ENCODE results near the gene PLPP2. TPM values are rescaled to one million over a fixed set of nuclear protein-coding genes. Genes with fewer than 3 reads are reported as not detected.

Gene PLPP2
- total RNA-seq, 3 donors from 2014 or later (not counting 1 experiment from before 2014, with no cell fraction given): 0.85 to 6.2 (median 1.0) TPM

- Histone ChIP-seq H3K27me3 (ENCODE audit: control insufficient read depth, insufficient read depth, low read length) (no peaks in the 10 kb centered on the region), H3K36me3 (ENCODE audit: control insufficient read depth, insufficient read depth, low read length) (peaks cover 31% of the 10 kb centered on the region), H3K4me3 (ENCODE audit: low read length) (no peak overlapping the region), H3K4me1 (ENCODE audit: control insufficient read depth, insufficient read depth, low read length) (no peaks in the 10 kb centered on the region), H3K9me3 (ENCODE audit: control insufficient read depth, insufficient read depth, low read length) (no peaks in the 10 kb centered on the region), H3K27ac (ENCODE audit: low read length) (no peak overlapping the region)
- no peaks in the 10 kb centered on the region for H3K9me3 Mint-ChIP-seq
- ATAC-seq (no peak), DNase-seq (no peak)
- peaks cover 5 to 6% of the 10 kb centered on the region in 2 donors for H3K4me1 Mint-ChIP-seq
- no peaks in the 10 kb centered on the region for H3K36me3 Mint-ChIP-seq
- TF ChIP-seq CTCF (IDR thresholded peaks at IDR 0.05): no peak
- 96% methylated on average over 13 of the region's 13 CpGs for WGBS (ENCODE audit: insufficient coverage)
- H3K4me3 Mint-ChIP-seq: no peak overlapping the region
- no peak overlapping the region for H3K27ac Mint-ChIP-seq
- H3K27me3 Mint-ChIP-seq (ENCODE audit: low read depth in 2 of 2): no peaks in the 10 kb centered on the region
- intact Hi-C loops (cut with micrococcal nuclease): no loop called here
Measured at GRCh38 chr19:322616-323015, 31.4 kb upstream of the PLPP2 start.

- H3K4me1 Mint-ChIP-seq: peaks cover 12 to 14% of the 10 kb centered on the region in 2 donors
- Histone ChIP-seq H3K27ac (ENCODE audit: low read length) (no peak overlapping the region), H3K4me1 (ENCODE audit: control insufficient read depth, insufficient read depth, low read length) (no peaks in the 10 kb centered on the region), H3K9me3 (ENCODE audit: control insufficient read depth, insufficient read depth, low read length) (no peaks in the 10 kb centered on the region), H3K4me3 (ENCODE audit: low read length) (no peak overlapping the region), H3K36me3 (ENCODE audit: control insufficient read depth, insufficient read depth, low read length) (peaks cover 13% of the 10 kb centered on the region), H3K27me3 (ENCODE audit: control insufficient read depth, insufficient read depth, low read length) (no peaks in the 10 kb centered on the region)
- no peaks in the 10 kb centered on the region for H3K27me3 Mint-ChIP-seq (ENCODE audit: low read depth in 2 of 2)
- no peak for DNase-seq
- no peak for ATAC-seq
- H3K4me3 Mint-ChIP-seq: no peak overlapping the region
- intact Hi-C loops (cut with micrococcal nuclease): no loop called here
- no peak overlapping the region for H3K27ac Mint-ChIP-seq
- 100% methylated on average over 5 of the region's 5 CpGs for WGBS (ENCODE audit: insufficient coverage)
- no peaks in the 10 kb centered on the region for H3K9me3 Mint-ChIP-seq
- no peak for TF ChIP-seq CTCF (IDR thresholded peaks at IDR 0.05)
- H3K36me3 Mint-ChIP-seq: no peaks in the 10 kb centered on the region
Measured at GRCh38 chr19:318509-318774, 27.2 kb upstream of the PLPP2 start.

DNA sequence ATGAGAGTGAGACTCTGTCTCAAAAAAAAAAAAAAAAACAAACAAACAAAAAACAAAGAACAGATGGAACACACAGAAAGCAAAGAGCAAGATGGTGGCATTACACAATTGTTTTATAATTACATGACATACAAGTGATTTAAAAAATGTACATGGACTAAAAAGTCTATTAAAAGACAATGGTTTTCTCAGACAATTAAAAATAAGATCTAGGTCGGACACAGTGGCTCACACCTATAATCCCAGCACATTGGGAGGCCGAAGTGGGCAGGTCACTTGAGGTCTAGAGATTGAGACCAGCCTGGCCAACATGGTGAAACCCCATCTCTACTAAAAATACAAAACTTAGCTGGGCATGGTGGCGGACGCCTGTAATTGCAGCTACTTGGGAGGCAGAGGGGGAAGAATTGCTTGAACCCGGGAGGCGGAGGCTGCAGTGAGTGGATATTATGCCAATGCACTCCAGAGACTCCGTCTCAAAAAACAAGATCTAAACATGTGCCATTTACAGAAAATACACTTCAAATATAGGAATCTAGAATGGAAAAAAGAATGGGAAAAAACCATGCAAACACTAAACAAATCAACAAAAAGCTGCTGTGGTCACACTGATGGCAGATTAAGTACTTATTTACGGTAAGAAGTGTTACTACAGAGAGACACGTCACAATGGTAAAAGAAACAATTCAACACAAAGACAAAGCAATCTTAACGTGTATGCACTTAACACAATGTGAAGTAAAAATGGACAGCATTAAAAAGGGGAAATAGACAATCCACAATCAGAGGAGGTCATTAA lies 26.7 kb upstream of the PLPP2 start:
- intact Hi-C loops (cut with micrococcal nuclease): no loop called here
- WGBS (ENCODE audit: insufficient coverage): 98% methylated on average over 7 of the region's 10 CpGs
- no peaks in the 10 kb centered on the region for H3K27me3 Mint-ChIP-seq (ENCODE audit: low read depth in 2 of 2)
- H3K27me3 ChIP-seq (ENCODE audit: control insufficient read depth, insufficient read depth, low read length): no peaks in the 10 kb centered on the region
- no peak overlapping the region for H3K4me3 ChIP-seq (ENCODE audit: low read length)
- H3K9me3 Mint-ChIP-seq: no peaks in the 10 kb centered on the region
- H3K9me3 ChIP-seq (ENCODE audit: control insufficient read depth, insufficient read depth, low read length): no peaks in the 10 kb centered on the region
- no peak for TF ChIP-seq CTCF (IDR thresholded peaks at IDR 0.05)
- H3K27ac ChIP-seq (ENCODE audit: low read length): no peak overlapping the region
- ATAC-seq: no peak
- DNase-seq: no peak
- no peaks in the 10 kb centered on the region for H3K36me3 Mint-ChIP-seq
- H3K36me3 ChIP-seq (ENCODE audit: control insufficient read depth, insufficient read depth, low read length): peaks cover 14% of the 10 kb centered on the region
- H3K4me3 Mint-ChIP-seq: no peak overlapping the region
- H3K27ac Mint-ChIP-seq: no peak overlapping the region
- H3K4me1 ChIP-seq (ENCODE audit: control insufficient read depth, insufficient read depth, low read length): no peaks in the 10 kb centered on the region
- H3K4me1 Mint-ChIP-seq: peaks cover 12 to 14% of the 10 kb centered on the region in 2 donors

- peaks cover 20% of the 10 kb centered on the region for H3K36me3 ChIP-seq (ENCODE audit: control insufficient read depth, insufficient read depth, low read length)
- no peak overlapping the region for H3K4me3 ChIP-seq (ENCODE audit: low read length)
- H3K27me3 ChIP-seq (ENCODE audit: control insufficient read depth, insufficient read depth, low read length): no peaks in the 10 kb centered on the region
- H3K4me3 Mint-ChIP-seq: no peak overlapping the region
- intact Hi-C loops (cut with micrococcal nuclease): no loop called here
- H3K9me3 ChIP-seq (ENCODE audit: control insufficient read depth, insufficient read depth, low read length): no peaks in the 10 kb centered on the region
- no peaks in the 10 kb centered on the region for H3K9me3 Mint-ChIP-seq
- H3K4me1 Mint-ChIP-seq: peaks cover 12 to 14% of the 10 kb centered on the region in 2 donors
- no peak for DNase-seq
- no peak for TF ChIP-seq CTCF (IDR thresholded peaks at IDR 0.05)
- ATAC-seq: no peak
- WGBS (ENCODE audit: insufficient coverage): 93% methylated on average over 8 of the region's 8 CpGs
- H3K27me3 Mint-ChIP-seq (ENCODE audit: low read depth in 2 of 2): no peaks in the 10 kb centered on the region
- H3K4me1 ChIP-seq (ENCODE audit: control insufficient read depth, insufficient read depth, low read length): no peaks in the 10 kb centered on the region
- peak overlapping the region in 1 of 2 donors; percentile 53 for H3K27ac Mint-ChIP-seq
- no peaks in the 10 kb centered on the region for H3K36me3 Mint-ChIP-seq
- no peak overlapping the region for H3K27ac ChIP-seq (ENCODE audit: low read length)
Measured at GRCh38 chr19:315811-316210, 24.6 kb upstream of the PLPP2 start.

All from natural killer cell (primary cell).